ENCODE data around the gene FANCM. TPM values are rescaled to one million over a fixed set of nuclear protein-coding genes. Genes with fewer than 3 reads are reported as not detected.
"Not testable (repeated sequence)": the region's sequence is repeated elsewhere in the genome, so short reads cannot be mapped to it uniquely, and the experiment has no call there.

FANCM gene
- polyA plus RNA-seq, 1 donor, result 6.1 TPM

GRCh38 chr14:45144658-45145057 is 8.9 kb downstream of the FANCM start:
- no peak for DNase-seq (ENCODE audit: low read depth)

GRCh38 chr14:45145214-45145613 is 9.5 kb downstream of the FANCM start:
- DNase-seq (ENCODE audit: low read depth), result no peak

DNA sequence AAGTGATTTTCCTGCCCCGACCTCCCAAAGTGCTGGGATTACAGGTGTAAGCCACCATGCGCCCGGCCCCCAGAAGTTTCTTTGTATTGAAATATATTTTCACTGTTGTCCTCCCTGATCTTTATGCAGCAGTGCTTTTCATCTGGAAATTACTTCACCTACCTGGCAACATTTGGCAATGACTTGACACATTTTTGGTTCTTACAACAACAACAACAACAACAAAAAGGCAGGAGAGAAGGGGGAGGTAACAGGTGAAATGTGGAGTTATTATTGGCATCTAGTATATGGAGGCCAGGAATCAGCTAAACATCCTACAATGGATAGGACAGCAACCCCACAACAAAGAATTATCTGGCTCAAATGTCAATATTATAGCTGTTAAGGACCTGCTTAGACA is 13.9 kb downstream of the FANCM start:
- DNase-seq (ENCODE audit: low read depth), result no peak

GRCh38 chr14:45150386-45150890 is 14.7 kb downstream of the FANCM start:
- DNase-seq (ENCODE audit: low read depth), result no peak

- DNase-seq (ENCODE audit: low read depth), result no peak
Observed at GRCh38 chr14:45156067-45156466, 20.3 kb downstream of the FANCM start.

- DNase-seq (ENCODE audit: low read depth), result no peak
Observed at GRCh38 chr14:45169906-45170305, 34.2 kb downstream of the FANCM start.

DNA sequence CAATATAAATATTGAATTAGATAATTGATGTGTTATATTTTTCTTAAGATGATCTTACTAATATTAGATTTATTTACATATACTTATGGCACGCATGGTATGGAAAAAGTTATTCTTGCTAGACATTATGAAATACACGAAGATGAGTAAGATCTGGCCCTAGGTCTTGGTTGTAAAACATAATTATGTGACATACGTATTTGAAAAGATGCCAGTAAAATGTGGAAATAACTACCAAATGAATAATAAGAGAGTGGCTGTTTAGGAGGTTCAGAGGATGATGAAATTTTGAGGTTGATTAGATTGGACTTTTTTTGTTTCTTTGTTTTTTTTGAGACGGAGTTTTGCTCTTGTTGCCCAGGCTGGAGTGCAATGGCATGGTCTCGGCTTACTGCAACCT is 41.3 kb downstream of the FANCM start:
- no peak for DNase-seq (ENCODE audit: low read depth)

DNA sequence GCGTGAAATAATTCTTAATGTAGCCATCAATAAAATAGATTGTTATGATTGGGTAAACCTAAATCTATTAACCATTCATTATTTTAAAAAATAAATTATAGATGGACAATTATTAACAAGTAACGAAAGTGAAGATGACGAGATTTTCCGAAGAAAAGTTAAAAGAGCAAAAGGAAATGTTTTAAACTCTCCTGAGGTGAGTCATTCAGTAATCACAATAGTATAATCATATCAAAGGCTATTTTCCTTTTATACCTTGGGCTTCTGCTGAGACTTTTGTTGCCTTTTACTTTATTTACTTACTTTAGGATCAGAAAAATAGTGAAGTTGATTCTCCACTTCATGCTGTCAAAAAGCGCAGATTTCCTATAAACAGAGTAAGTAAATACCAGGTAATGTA is 45.6 kb downstream of the FANCM start:
- DNase-seq (ENCODE audit: low read depth), result no peak

DNA sequence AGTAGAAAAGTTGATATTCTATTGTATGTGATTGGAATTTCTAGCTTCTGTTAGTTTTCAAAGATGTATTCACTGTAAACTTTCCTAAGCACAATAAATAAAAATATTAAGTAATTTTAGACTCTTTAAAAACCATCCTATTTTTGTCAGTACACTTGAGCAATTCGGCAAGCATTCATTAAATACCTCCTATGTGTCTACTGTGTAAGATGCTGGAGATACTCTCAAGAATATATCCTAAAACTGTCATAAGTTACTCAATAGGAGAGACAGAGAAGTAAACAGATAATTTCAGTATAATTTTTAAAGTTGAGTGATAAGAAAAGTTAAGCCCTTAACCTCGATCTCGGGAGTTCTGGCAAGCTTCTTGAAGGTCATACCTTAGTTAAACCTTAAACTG is 46.1 kb downstream of the FANCM start:
- DNase-seq (ENCODE audit: low read depth), result no peak

DNA sequence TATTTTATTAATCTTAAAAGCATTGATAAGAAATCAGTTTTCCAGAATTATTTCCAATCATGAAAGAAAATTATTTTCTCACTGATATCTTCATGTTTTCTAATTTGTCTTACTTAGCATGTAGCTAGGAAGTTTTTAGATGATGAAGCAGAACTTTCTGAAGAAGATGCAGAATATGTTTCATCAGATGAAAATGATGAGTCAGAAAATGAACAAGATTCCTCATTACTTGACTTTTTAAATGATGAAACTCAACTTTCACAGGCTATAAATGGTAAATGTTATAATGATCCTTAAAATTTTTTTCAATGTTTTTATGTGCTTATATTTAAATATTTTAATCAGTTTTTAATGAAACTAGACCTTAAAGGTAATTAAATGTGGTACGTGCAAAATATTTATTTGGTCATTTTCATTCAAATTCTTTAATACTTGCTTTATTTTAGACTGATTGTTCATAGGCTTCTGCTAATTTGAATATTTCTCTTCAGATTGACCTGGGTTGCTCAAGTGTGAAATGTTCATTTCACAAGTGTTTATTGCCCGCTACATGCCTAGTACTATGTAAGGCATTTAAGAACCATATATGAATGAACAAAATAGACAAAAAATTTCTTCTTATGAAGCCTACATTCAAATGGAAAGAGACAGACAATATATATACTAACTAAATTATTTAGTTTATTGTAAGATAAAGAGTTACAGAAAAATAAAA is 49.5 kb downstream of the FANCM start:
- no peak for DNase-seq (ENCODE audit: low read depth)

DNA sequence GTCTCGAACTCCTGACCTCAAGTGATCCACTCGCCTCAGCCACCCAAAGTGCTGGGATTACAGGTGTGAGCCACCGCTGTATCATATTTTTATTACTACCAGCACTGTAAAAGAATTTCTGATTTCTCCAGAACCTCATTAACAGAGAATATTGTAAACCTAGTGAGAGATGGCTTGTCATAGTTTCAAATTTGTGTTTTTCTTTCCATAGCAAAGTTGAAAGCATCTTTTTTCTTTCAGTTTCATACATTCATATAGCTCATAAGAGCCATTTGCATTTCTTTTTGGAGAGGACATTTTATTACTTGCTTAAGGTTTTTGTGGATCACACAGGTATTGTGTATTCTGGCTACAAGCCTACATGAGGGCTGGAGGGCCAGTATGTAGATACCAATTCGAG is 59.2 kb downstream of the FANCM start:
- DNase-seq (ENCODE audit: low read depth), result no peak

- DNase-seq (ENCODE audit: low read depth), result no peak
Observed at GRCh38 chr14:45198551-45198950, 62.8 kb downstream of the FANCM start.

DNA sequence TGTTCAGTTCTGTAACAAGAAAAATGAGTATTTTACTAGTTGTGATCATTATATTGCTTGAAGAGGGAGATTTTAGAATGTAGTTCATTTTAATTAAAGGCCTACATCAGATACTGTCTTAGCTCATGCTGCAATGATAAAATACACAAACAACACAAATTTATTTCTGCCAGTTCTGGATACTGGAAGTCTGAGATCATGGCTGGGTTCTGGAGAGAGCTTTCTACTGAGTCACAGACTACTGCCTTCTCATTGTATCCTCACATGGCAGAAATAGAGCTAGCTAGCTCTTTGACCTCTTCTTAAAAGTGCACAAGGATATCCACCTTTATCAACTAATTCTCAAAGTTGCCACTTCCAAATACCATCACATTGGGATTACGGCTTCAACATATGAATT is 63.5 kb downstream of the FANCM start:
- DNase-seq (ENCODE audit: low read depth), result no peak

- no peak for DNase-seq (ENCODE audit: low read depth)
Observed at GRCh38 chr14:45201905-45202304, 66.2 kb downstream of the FANCM start.

DNA sequence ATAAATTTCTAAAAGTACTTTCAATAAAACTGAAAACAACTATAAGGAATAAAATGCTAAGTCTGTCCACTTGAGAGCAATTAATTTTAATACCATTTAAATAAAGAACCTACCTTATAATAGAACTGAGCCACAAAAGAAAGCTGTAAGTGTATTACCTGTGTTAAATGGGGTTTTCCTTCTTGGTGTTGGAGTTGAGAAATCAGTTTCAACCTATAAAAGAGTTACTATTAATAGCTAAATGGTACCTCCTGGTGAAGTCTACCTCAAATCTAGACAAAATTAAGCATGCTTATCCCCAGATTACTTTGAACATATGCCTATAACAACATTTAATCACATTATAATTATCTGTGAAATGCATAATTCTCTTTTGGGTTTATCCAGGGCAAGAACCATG is 68.5 kb downstream of the FANCM start:
- no peak for DNase-seq (ENCODE audit: low read depth)

DNA sequence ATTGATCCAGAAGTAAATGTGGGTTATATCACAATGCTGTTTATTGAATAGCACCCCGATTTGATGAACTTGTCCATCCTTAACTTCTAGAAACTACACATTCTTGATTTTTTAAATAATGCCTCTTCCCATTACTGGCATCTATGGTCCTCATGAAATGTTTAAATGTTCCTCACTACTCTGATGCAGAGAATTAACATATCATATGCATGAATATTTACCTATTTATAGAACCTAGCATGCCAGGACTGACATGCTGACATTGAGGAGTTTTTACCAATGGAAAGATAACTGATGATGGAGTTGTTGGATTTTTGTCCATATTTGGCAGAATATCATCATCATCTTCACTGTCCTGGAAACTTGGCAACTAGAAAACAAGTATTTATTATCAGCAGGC is 74.4 kb downstream of the FANCM start:
- DNase-seq (ENCODE audit: low read depth), result no peak

DNA sequence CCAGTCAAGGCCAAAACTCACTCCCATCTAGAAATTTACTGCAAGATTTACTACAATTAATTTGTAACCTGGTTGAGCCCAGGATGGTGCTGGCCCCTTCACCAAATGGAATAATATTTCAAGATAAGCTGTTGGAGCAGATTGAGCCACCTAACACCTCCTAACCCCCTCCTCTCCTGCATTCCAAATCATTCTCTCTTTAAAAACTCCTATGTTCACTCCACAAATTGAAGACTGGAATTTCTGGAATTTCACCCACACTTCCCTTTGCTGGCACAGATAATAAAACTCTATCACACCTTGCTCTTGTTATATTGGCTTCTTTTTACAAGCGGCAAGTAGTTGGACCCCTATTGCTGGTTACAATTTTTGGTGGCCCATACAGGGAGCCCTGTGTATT is 75.6 kb downstream of the FANCM start:
- DNase-seq (ENCODE audit: low read depth), result no peak

- no peak for DNase-seq (ENCODE audit: low read depth)
Observed at GRCh38 chr14:45212231-45212630, 76.5 kb downstream of the FANCM start.

GRCh38 chr14:45213716-45214115 is 78.0 kb downstream of the FANCM start:
- DNase-seq (ENCODE audit: low read depth), result not testable (repeated sequence)

DNA sequence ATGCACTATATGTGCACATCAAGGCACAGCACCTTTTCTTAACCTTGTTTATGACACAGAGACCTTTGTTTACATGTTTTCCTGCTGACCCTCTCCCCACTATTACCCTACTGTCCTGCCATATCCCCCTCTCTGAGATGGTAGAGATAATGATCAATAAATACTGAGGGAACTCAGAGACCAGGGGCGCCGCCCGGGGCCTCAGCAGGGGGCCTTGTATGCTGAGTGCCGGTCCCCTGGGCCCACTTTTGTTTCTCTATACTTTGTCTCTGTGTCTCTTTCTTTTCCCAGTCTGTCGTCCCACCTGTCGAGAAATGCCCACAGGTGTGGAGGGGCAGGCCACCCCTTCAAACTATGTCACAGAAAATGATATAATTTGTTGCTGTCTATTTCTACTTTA is 78.6 kb downstream of the FANCM start:
- DNase-seq (ENCODE audit: low read depth), result not testable (repeated sequence)

DNA sequence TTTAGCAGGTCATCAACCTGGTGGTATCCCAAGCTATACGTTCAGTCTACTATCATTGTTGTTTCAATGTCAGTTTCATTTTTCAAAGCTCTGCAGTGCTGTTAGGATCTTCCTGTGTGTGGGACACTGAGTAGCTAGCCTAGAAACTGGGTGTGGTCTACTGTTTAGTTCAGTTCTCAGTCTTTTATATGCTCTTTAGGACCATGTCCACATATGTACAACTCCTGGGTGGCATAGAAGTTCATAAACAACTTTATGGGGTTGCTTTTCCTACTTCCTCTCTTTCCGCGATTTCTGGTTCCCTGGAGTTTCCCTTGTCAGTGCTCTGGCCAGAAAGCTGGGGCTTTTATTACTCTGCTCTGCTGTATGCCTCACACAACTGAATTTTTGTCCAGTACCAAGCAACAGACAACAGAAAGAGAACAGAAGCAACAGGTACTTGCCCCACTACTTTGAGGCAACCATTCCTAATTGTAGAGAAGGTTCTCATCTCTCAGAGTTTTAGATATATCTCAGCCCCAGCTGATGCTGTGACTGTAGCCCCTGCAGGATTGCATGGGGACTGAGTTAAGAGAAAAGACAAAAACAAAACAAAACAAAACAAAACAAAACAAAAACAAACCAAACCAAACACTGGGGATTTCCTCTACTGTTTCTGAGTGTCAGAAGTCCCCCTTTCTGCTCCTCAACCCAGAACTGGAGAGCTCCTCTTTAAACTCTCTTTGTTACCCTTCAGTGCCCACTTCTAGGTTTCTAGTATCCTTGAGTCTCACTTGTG is 86.9 kb downstream of the FANCM start:
- DNase-seq (ENCODE audit: low read depth), result no peak

- DNase-seq (ENCODE audit: low read depth), result no peak
Observed at GRCh38 chr14:45227566-45227965, 91.8 kb downstream of the FANCM start.

DNA sequence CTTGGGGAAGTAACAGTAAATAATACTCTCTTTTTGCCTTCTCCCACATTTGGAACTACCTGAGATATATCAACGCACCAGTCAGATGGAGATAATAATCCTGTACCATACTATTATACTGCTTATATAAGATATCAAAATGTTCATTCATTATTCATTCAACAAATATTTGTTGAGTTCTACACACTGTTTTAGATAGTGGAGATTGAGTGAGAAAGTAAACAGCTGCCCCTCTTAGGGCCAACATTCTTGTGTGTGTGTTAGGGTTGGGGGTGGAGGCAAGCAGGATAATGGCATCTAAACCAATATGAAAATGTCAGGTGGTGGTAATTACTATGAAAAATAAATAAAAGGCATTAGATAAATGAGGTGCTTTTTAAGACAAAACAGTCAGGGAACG is 103.3 kb downstream of the FANCM start:
- DNase-seq (ENCODE audit: low read depth), result no peak
